GM19452 (cell line): ENCODE measurements around the gene FTO.
A peak's percentile ranks its signal among the peaks of the same experiment; 100 is the strongest.

Experiments used
- ATAC-seq: cut with Tn5 transposase; IDR thresholded peaks from one replicate; pipeline ENCODE4 v1.9.1; 2021; ENCODE audit not compliant: unreplicated experiment

The FTO gene

DNA sequence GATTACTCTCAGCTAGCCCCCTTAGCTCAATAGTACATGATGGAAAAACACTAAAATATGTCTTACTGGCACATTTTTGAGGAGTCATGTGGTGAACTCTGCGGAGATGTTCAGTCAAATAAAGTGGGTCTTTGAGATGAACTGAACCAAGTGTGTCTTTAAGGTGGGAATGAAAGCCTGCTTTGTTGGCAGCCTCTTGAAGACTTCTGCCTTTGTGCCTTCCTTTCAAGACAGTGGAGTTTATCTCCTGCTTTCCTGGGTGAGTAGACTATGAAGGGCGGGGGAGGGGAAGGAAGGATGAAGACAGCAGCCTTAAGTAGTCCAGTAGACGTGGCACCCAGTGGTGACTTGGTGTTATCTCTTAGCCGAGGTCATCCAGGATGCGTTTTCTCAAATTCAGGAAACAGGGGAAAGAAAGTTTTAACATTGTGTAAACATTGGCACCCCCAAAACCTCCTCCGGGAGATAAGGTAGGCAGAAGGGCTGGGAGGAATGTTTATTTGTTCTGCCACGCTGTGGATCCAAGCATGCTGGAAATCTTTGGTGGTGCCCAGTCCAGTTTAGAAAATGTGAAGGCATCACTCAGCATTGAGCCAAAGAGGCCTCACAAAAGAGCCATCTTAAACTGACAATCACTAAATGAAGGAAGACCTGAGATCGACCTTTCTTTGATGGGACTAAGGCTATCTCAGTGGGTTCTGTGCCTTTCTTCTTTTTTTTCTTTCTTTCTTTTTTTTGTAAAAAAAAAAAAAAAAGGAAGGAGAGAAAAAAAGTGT lies 220.6 kb downstream of the FTO start:
- ATAC-seq = no peak

DNA sequence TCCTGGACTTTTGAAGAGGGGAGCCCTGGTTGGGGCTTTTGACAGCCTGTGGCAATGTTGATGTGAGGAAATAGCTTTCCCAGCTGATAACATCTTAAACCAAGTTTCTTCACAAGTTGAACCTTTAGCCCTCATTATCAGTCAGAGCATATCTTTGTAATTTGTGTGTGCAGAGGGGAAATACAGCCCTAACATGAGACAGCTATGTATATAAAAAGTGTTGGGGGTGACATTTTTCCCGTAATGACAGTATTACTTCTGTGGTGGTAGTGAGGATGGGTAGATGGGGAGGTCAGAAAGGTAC lies 221.1 kb downstream of the FTO start:
- no peak for ATAC-seq

GRCh38 chr16:53925526-53925925 lies 221.6 kb downstream of the FTO start:
- no peak for ATAC-seq

- no peak for ATAC-seq
Measured at GRCh38 chr16:53926209-53926608, 222.3 kb downstream of the FTO start.

DNA sequence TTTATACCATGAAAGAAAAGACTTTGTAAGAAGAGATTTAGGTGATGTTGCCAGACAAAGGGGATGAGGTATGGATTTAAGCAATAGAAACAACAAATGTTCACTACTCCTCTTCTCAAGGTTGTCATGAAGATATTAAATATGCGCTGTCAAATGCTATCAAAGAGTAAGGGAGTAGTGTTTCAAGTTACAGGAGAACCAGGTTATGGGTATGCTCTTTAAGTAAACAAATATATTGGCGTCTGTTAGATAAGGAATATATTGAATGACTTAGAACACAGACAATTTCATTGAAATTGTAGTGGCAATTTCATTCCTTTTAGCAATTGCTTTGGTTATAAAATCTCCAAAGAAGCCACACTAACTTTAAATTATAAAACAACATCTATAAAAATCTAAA lies 229.0 kb downstream of the FTO start:
- no peak for ATAC-seq

GRCh38 chr16:53933407-53933806 lies 229.5 kb downstream of the FTO start:
- no peak for ATAC-seq

- no peak for ATAC-seq
Measured at GRCh38 chr16:53936052-53936451, 232.1 kb downstream of the FTO start.

GRCh38 chr16:53936529-53936928 lies 232.6 kb downstream of the FTO start:
- no peak for ATAC-seq

GRCh38 chr16:53937161-53937880 lies 233.4 kb downstream of the FTO start:
- ATAC-seq = no peak

DNA sequence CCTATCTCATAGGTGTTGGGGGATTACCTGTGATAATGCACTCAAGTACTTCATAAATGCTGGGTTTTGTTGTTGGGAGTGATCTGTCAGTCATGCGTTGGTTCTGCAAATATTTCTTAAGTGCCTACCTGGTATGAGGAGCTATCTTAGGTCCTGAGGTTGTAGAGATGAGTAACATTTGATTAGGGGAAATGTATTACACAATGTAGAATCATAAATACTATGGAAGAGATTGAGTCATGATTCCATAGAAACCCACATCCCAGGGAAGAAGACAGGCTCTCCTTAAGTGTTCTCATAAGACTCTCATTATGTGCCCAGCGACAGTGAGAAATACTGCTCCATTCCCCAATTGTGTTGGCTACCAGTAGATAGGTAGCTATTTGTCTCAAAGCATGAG lies 240.1 kb downstream of the FTO start:
- no peak for ATAC-seq

DNA sequence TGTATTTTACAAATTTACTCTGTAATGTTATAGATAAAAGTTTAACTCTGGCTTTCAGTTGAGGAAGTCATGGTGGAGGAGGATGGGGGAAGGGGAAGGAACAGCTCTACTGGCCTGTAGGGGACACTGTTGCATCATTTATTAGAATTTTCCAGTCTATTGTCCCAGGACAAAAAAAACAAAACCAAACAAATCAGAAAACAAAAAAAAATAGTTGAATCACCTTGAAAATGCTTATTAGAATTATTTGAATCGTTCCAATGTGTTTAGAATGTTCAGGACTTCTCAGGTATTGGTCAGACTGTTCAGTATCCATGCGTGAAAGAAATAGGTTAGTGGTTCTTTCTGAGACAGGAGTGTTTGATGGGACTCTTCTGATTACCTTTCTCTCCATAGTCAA lies 242.0 kb downstream of the FTO start:
- no peak for ATAC-seq

GRCh38 chr16:53946746-53947386 lies 242.9 kb downstream of the FTO start:
- no peak for ATAC-seq

GRCh38 chr16:53947642-53948041 lies 243.7 kb downstream of the FTO start:
- no peak for ATAC-seq

- ATAC-seq = no peak
Measured at GRCh38 chr16:53948326-53948725, 244.4 kb downstream of the FTO start.

DNA sequence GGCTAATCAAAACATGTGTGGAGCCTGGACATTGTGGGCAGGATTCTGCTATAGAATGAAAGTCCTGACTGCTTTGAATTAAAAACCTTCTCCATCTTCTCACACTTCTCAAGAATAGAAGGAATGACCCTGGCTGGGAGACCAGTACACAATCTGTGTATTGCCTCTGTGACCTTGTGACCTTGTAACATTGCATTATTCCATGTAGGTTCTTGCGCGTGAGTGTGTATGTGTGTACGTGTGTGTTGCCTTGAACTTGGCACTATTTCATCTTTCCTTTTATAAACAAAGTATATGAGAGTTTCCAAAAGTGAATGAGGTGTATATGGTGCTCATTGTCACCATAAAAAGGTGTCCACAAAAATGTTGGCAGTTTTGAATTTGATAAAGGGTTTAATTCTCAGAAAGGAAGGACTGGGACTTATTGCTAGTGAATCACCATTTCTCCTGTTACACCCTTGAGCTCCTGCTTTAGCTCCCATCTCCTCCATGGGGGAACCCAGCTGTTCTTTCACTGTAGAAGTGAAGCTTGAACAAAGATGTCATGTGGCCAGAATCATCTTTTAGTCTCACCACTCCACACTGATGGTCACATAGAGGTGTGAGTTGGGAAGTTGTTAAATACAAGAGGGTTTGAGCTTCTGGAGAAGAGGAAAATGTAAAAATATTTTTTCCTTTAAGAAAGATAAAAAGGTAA lies 244.9 kb downstream of the FTO start:
- ATAC-seq = no peak

DNA sequence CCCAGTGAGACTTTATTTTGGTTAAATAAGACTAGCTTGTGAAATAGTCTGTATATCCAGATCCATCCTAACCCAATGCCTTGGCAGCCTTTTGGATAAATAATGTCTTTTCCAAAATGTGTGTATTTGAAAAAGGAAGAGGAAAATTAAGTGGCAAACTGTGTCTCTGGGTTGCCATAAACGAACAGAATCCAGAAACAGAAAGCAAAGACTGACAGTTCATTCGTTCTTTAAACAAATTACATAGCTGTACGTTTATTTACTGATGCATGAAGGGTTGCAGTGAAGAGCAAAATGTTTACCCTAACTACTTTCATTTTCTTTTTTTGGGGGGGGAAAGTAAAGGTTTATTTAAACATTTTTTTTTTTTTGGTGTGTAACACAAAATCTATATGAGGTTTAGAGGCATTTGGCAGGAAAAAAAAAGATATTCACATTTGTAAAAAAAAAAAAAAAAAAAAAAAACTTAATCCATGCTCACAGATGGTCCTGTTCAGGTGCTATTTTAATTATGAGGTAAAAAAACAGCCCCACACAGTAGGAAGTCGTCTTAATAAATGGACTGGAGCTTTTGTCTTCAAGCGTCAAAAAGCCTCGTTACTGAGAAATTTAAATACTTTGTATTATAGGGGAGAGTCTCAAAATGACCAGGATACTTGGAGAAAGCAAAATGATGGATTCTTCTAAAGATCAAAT lies 245.9 kb downstream of the FTO start:
- no peak for ATAC-seq

DNA sequence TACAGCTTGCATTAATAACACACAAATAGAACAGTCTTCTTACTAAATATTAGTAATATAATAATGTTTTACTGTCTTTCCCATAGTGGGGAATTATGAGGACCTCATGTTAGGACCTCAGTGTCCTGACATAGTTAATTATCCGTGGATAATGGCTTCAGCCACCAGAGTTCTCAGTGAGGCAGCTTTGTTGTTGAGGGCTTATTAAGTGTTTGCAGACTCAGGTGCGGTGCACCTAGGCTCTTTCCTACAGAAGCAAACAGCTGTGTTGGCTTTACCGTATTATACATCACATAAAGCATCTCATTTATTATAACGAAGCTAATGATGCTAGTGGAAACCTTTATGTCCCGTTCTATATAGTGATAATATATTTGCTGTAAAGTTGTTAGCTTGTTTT lies 246.7 kb downstream of the FTO start:
- ATAC-seq = no peak

DNA sequence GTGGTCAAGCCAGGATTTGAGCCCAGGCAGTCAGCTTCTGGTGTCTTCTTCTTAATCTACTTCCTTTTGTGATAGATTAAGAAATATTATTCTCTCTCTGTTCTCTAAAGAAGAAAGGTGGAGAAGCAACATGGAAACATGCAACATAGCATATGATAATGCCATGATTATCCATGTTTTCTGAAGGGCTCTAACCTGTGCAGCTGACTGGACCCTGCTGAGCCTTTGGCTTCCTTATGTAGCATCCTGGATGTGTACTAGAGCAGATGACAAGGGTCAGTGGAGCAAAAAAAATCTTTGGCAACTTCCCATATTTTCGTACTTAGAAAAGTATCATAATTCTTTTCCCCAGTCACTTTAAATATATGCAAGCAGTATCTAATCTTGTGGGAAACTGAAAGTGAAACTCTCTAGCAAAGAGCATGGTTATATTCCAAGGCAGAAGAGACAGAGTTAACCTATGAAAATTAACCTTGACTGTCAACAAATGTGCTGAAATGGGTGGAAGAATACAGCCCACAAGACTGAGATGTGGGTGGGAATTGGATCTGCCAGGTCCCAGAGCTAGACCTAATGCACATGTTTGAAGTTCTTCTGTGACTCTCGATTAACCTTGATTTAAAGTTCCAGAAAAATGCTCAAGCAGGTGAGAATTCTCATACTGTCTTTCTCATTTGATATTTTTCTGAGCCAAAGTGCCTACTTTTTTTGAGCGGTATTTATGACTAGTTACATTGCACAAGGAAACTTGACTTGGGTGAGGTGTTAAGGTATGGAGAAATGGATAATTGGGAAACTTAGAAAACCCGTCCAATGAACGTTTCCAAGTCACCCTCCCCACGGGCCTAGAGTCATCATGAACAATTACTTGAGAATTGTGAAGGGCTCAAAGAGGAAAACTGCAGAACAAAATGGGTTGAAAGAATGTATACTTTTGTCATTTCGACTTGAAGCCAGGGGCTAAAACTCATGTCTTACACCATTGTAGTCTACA lies 248.6 kb downstream of the FTO start:
- peak; percentile 70 for ATAC-seq

DNA sequence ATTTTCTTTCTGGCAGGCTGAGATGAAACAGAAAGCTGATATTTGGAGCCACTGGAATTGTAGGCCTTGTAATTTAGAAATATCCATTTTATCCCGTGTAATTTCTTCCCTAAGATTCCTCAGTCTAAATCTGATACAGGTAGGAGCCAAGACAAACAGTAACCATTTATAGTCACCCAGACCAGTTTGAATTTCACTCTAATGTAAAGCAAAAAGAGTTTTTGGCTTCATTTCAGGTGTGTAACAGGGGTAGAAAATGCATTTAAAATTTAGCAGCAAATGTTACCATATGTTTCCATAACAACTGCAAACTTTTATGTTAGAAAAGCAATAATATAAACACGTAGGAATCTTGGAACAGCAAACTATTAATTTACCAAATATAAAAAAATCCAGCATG lies 249.4 kb downstream of the FTO start:
- no peak for ATAC-seq
